ENCODE data around the gene ZFAND3.

DNA sequence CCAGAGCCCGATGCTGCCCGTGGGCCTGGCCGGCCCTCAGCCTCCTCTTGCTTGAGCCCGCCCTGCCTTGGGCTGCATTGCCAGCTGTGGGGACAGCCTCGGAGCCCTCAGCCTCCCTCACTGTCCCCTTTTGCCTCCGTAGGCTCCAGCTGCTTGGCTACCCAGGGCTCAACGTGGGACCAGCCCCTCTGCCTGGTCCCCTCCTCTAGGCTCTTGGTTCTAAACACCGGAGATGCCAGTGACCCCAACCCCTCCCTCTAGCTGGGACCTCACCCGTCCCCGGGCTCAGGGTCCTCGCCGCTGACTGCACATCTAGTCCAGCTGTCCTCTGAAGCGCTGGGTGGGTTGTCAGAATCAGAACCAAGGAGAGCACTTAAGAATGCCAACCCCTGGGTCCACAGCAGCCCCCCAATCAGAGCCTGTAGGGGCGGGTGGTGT is 345.2 kb downstream of the ZFAND3 start:
- TF ChIP-seq, protein P1, sequence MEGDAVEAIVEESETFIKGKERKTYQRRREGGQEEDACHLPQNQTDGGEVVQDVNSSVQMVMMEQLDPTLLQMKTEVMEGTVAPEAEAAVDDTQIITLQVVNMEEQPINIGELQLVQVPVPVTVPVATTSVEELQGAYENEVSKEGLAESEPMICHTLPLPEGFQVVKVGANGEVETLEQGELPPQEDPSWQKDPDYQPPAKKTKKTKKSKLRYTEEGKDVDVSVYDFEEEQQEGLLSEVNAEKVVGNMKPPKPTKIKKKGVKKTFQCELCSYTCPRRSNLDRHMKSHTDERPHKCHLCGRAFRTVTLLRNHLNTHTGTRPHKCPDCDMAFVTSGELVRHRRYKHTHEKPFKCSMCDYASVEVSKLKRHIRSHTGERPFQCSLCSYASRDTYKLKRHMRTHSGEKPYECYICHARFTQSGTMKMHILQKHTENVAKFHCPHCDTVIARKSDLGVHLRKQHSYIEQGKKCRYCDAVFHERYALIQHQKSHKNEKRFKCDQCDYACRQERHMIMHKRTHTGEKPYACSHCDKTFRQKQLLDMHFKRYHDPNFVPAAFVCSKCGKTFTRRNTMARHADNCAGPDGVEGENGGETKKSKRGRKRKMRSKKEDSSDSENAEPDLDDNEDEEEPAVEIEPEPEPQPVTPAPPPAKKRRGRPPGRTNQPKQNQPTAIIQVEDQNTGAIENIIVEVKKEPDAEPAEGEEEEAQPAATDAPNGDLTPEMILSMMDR (IDR thresholded peaks at IDR 0.05 in 4 of 5, conservative IDR thresholded peaks at IDR 0.05 in 1 of 5): no peak
- TF ChIP-seq POLR2A (IDR thresholded peaks at IDR 0.05): no peak

Data from gastrocnemius medialis (tissue), 4 donors.